Esophagus squamous epithelium (tissue), 4 donors: Measurements from ENCODE around the gene TECPR1.

Experiments
- POLR2A ChIP-seq, 4 donors: fragments of 450-650 bp; IDR thresholded peaks; one replicate each; pipeline ENCODE4 v1.6.1; 2017; ENCODE audit warnings: antibody characterized with exemption in 4 of 4, mild to moderate bottlenecking in 4 of 4, moderate library complexity in 3 of 4
- TF ChIP-seq, protein P1 (sequence below), 6 experiments: fragments of 450-650 bp in 4 of 6; fragments of 200-600 bp in 2 of 6; sonication (generic) in 2 of 6; IDR thresholded peaks; one replicate each; pipeline ENCODE4 v1.5.1; 2016 to 2019; ENCODE audit warnings: antibody characterized with exemption in 6 of 6, mild to moderate bottlenecking in 4 of 6, moderate library complexity in 4 of 6

- TF ChIP-seq, protein P1, sequence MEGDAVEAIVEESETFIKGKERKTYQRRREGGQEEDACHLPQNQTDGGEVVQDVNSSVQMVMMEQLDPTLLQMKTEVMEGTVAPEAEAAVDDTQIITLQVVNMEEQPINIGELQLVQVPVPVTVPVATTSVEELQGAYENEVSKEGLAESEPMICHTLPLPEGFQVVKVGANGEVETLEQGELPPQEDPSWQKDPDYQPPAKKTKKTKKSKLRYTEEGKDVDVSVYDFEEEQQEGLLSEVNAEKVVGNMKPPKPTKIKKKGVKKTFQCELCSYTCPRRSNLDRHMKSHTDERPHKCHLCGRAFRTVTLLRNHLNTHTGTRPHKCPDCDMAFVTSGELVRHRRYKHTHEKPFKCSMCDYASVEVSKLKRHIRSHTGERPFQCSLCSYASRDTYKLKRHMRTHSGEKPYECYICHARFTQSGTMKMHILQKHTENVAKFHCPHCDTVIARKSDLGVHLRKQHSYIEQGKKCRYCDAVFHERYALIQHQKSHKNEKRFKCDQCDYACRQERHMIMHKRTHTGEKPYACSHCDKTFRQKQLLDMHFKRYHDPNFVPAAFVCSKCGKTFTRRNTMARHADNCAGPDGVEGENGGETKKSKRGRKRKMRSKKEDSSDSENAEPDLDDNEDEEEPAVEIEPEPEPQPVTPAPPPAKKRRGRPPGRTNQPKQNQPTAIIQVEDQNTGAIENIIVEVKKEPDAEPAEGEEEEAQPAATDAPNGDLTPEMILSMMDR (IDR thresholded peaks at IDR 0.05): no peak
- no peak for TF ChIP-seq POLR2A (IDR thresholded peaks at IDR 0.05)
Observed at GRCh38 chr7:98252425-98253054, 508 bp upstream of the TECPR1 start.
